HuH-7.5 (cell line): Measurements from ENCODE around the gene UGCG.
"Not testable (repeated sequence)": the region's sequence is repeated elsewhere in the genome, so short reads cannot be mapped to it uniquely, and the experiment has no call there.

Experiments
- DNase-seq: peaks from one replicate; pipeline ENCODE4 v3.0.0; 2011; ENCODE audit warnings: low spot score

UGCG gene

GRCh38 chr9:111920531-111920930 lies 23.9 kb downstream of the UGCG start:
- DNase-seq = no peak

GRCh38 chr9:111922324-111923013 lies 25.9 kb downstream of the UGCG start:
- no peak for DNase-seq

- no peak for DNase-seq
Observed at GRCh38 chr9:111924281-111924680, 27.7 kb downstream of the UGCG start.

- DNase-seq = no peak
Observed at GRCh38 chr9:111925017-111925770, 28.6 kb downstream of the UGCG start.

GRCh38 chr9:111925784-111926183 lies 29.2 kb downstream of the UGCG start:
- no peak for DNase-seq

GRCh38 chr9:111926421-111926875 lies 29.8 kb downstream of the UGCG start:
- DNase-seq = no peak

- DNase-seq = no peak
Observed at GRCh38 chr9:111928359-111928720, 31.7 kb downstream of the UGCG start.

- DNase-seq = no peak
Observed at GRCh38 chr9:111934747-111935146, 38.1 kb downstream of the UGCG start.

- DNase-seq = no peak
Observed at GRCh38 chr9:111936391-111936790, 39.8 kb downstream of the UGCG start.

- DNase-seq = no peak
Observed at GRCh38 chr9:111937301-111937700, 40.7 kb downstream of the UGCG start.

- no peak for DNase-seq
Observed at GRCh38 chr9:111937781-111938426, 41.3 kb downstream of the UGCG start.

- no peak for DNase-seq
Observed at GRCh38 chr9:111938427-111938800, 41.8 kb downstream of the UGCG start.

GRCh38 chr9:111939322-111939721 lies 42.7 kb downstream of the UGCG start:
- DNase-seq = no peak

GRCh38 chr9:111940697-111941096 lies 44.1 kb downstream of the UGCG start:
- DNase-seq = no peak

GRCh38 chr9:111943200-111943599 lies 46.6 kb downstream of the UGCG start:
- no peak for DNase-seq

- no peak for DNase-seq
Observed at GRCh38 chr9:111943746-111944145, 47.1 kb downstream of the UGCG start.

GRCh38 chr9:111944241-111944866 lies 47.7 kb downstream of the UGCG start:
- DNase-seq = no peak

GRCh38 chr9:111945216-111945615 lies 48.6 kb downstream of the UGCG start:
- no peak for DNase-seq

GRCh38 chr9:111948109-111948508 lies 51.5 kb downstream of the UGCG start:
- DNase-seq = not testable (repeated sequence)

GRCh38 chr9:111948951-111949350 lies 52.3 kb downstream of the UGCG start:
- no peak for DNase-seq

- DNase-seq = no peak
Observed at GRCh38 chr9:111949919-111950318, 53.3 kb downstream of the UGCG start.

- DNase-seq = no peak
Observed at GRCh38 chr9:111952559-111952958, 55.9 kb downstream of the UGCG start.

- DNase-seq = no peak
Observed at GRCh38 chr9:111953444-111953843, 56.8 kb downstream of the UGCG start.
